ENCODE results near the gene FUCA1. TPM values are rescaled to one million over a fixed set of nuclear protein-coding genes. Genes with fewer than 3 reads are reported as not detected.
A peak's percentile ranks its signal among the peaks of the same experiment; 100 is the strongest.
"Not testable (repeated sequence)": the region's sequence is repeated elsewhere in the genome, so short reads cannot be mapped to it uniquely, and the experiment has no call there.

FUCA1 gene
- polyA plus RNA-seq, 1 donor from 2014 or later = 14.7 TPM

GRCh38 chr1:23904748-23905357 is 36.8 kb upstream of the FUCA1 start:
- Mint-ChIP-seq H3K4me3 (peak overlapping the region; percentile 21 to 90 (median 74)), H3K36me3 (peaks cover 16% of the 10 kb centered on the region), H3K9me3 (no peaks in the 10 kb centered on the region), H3K27ac (peak overlapping the region in 2 of 3 donors; percentile 80 to 89), H3K4me1 (peaks cover 60 to 64% (median 61%) of the 10 kb centered on the region in 3 donors), H3K27me3 (no peaks in the 10 kb centered on the region)

- H3K27me3 Mint-ChIP-seq = no peaks in the 10 kb centered on the region
- H3K4me3 Mint-ChIP-seq = peak overlapping the region; percentile 24 to 81 (median 60)
- H3K9me3 Mint-ChIP-seq = no peaks in the 10 kb centered on the region
- H3K36me3 Mint-ChIP-seq = peaks cover 18% of the 10 kb centered on the region
- peaks cover 58 to 62% (median 59%) of the 10 kb centered on the region in 3 donors for H3K4me1 Mint-ChIP-seq
- peak overlapping the region in 2 of 3 donors; percentile 80 to 85 for H3K27ac Mint-ChIP-seq
Measured at GRCh38 chr1:23903754-23904153, 35.7 kb upstream of the FUCA1 start.

GRCh38 chr1:23902321-23903278 is 34.5 kb upstream of the FUCA1 start:
- H3K36me3 Mint-ChIP-seq = peaks cover 16% of the 10 kb centered on the region
- no peaks in the 10 kb centered on the region for H3K9me3 Mint-ChIP-seq
- peaks cover 54 to 59% (median 57%) of the 10 kb centered on the region in 3 donors for H3K4me1 Mint-ChIP-seq
- H3K4me3 Mint-ChIP-seq = peak overlapping the region in 3 of 4 donors; percentile 33 to 81 (median 44)
- H3K27ac Mint-ChIP-seq = peak overlapping the region in 2 of 3 donors; percentile 80 to 86
- no peaks in the 10 kb centered on the region for H3K27me3 Mint-ChIP-seq

GRCh38 chr1:23900017-23900416 is 31.9 kb upstream of the FUCA1 start:
- Mint-ChIP-seq H3K4me3 (peak overlapping the region in 3 of 4 donors; percentile 41 to 92 (median 68)), H3K36me3 (peaks cover 15% of the 10 kb centered on the region), H3K27ac (peak overlapping the region; percentile 89 to 96 (median 92)), H3K4me1 (peaks cover 57 to 67% (median 57%) of the 10 kb centered on the region in 3 donors)
- not testable (repeated sequence) for H3K27me3 Mint-ChIP-seq, H3K9me3 Mint-ChIP-seq

- H3K9me3 Mint-ChIP-seq = no peaks in the 10 kb centered on the region
Measured at GRCh38 chr1:23899070-23899469, 31.0 kb upstream of the FUCA1 start.

GRCh38 chr1:23897083-23897482 is 29.0 kb upstream of the FUCA1 start:
- Mint-ChIP-seq H3K27me3 (no peaks in the 10 kb centered on the region), H3K27ac (peak overlapping the region in 2 of 3 donors; percentile 88 to 91), H3K9me3 (no peaks in the 10 kb centered on the region), H3K4me3 (peak overlapping the region in 2 of 4 donors; percentile 43 to 61), H3K4me1 (peaks cover 46 to 64% (median 59%) of the 10 kb centered on the region in 3 donors), H3K36me3 (peaks cover 15% of the 10 kb centered on the region)

More at GRCh38 chr1:23899070-23899469, 31.0 kb upstream of the FUCA1 start:
- peak overlapping the region; percentile 92 to 96 (median 92) for H3K27ac Mint-ChIP-seq
- H3K36me3 Mint-ChIP-seq = peaks cover 15% of the 10 kb centered on the region
- peaks cover 52 to 63% (median 53%) of the 10 kb centered on the region in 3 donors for H3K4me1 Mint-ChIP-seq
- no peaks in the 10 kb centered on the region for H3K27me3 Mint-ChIP-seq
- peak overlapping the region in 2 of 4 donors; percentile 63 to 70 for H3K4me3 Mint-ChIP-seq

GRCh38 chr1:23896491-23896890 is 28.4 kb upstream of the FUCA1 start:
- H3K36me3 Mint-ChIP-seq = peaks cover 17% of the 10 kb centered on the region
- H3K4me1 Mint-ChIP-seq = peaks cover 50 to 64% (median 62%) of the 10 kb centered on the region in 3 donors
- peak overlapping the region; percentile 18 to 93 (median 33) for H3K27ac Mint-ChIP-seq
- H3K9me3 Mint-ChIP-seq = no peaks in the 10 kb centered on the region
- peak overlapping the region in 3 of 4 donors; percentile 0 to 87 (median 7) for H3K4me3 Mint-ChIP-seq
- no peaks in the 10 kb centered on the region for H3K27me3 Mint-ChIP-seq

- no peaks in the 10 kb centered on the region for H3K9me3 Mint-ChIP-seq
- peak overlapping the region in 3 of 4 donors; percentile 0 to 87 (median 28) for H3K4me3 Mint-ChIP-seq
- peak overlapping the region; percentile 18 to 93 (median 33) for H3K27ac Mint-ChIP-seq
- H3K4me1 Mint-ChIP-seq = peaks cover 48 to 61% (median 58%) of the 10 kb centered on the region in 3 donors
- peaks cover 15% of the 10 kb centered on the region for H3K36me3 Mint-ChIP-seq
- H3K27me3 Mint-ChIP-seq = no peaks in the 10 kb centered on the region
Measured at GRCh38 chr1:23895993-23896392, 27.9 kb upstream of the FUCA1 start.

GRCh38 chr1:23895082-23895481 is 27.0 kb upstream of the FUCA1 start:
- peaks cover 39 to 58% (median 51%) of the 10 kb centered on the region in 3 donors for H3K4me1 Mint-ChIP-seq
- H3K27me3 Mint-ChIP-seq = no peaks in the 10 kb centered on the region
- peaks cover 13% of the 10 kb centered on the region for H3K36me3 Mint-ChIP-seq
- H3K9me3 Mint-ChIP-seq = no peaks in the 10 kb centered on the region
- peak overlapping the region; percentile 16 to 77 (median 36) for H3K4me3 Mint-ChIP-seq
- peak overlapping the region in 2 of 3 donors; percentile 18 to 86 for H3K27ac Mint-ChIP-seq

- H3K4me1 Mint-ChIP-seq = peaks cover 36 to 52% (median 40%) of the 10 kb centered on the region in 3 donors
- H3K27ac Mint-ChIP-seq = peak overlapping the region; percentile 90 to 98 (median 91)
- H3K9me3 Mint-ChIP-seq = no peaks in the 10 kb centered on the region
- peak overlapping the region; percentile 61 to 92 (median 86) for H3K4me3 Mint-ChIP-seq
- H3K27me3 Mint-ChIP-seq = no peaks in the 10 kb centered on the region
- peaks cover 3% of the 10 kb centered on the region for H3K36me3 Mint-ChIP-seq
Measured at GRCh38 chr1:23889074-23889473, 21.0 kb upstream of the FUCA1 start.

GRCh38 chr1:23885222-23885621 is 17.1 kb upstream of the FUCA1 start:
- peak overlapping the region in 1 of 4 donors; percentile 12 for H3K4me3 Mint-ChIP-seq
- H3K27me3 Mint-ChIP-seq = no peaks in the 10 kb centered on the region
- peak overlapping the region in 2 of 3 donors; percentile 67 to 69 for H3K27ac Mint-ChIP-seq
- H3K4me1 Mint-ChIP-seq = peaks cover 23 to 40% (median 30%) of the 10 kb centered on the region in 3 donors
- no peaks in the 10 kb centered on the region for H3K36me3 Mint-ChIP-seq
- no peaks in the 10 kb centered on the region for H3K9me3 Mint-ChIP-seq

GRCh38 chr1:23882746-23883145 is 14.7 kb upstream of the FUCA1 start:
- H3K4me1 Mint-ChIP-seq = peaks cover 7 to 22% (median 11%) of the 10 kb centered on the region in 3 donors
- H3K4me3 Mint-ChIP-seq = no peak overlapping the region
- H3K27ac Mint-ChIP-seq = peak overlapping the region in 1 of 3 donors; percentile 38
- peaks cover 5 to 10% (median 6%) of the 10 kb centered on the region in 3 donors for H3K9me3 Mint-ChIP-seq
- no peaks in the 10 kb centered on the region for H3K27me3 Mint-ChIP-seq
- peaks cover 13% of the 10 kb centered on the region for H3K36me3 Mint-ChIP-seq

GRCh38 chr1:23879809-23880208 is 11.7 kb upstream of the FUCA1 start:
- Mint-ChIP-seq H3K9me3 (peaks cover 5 to 10% (median 7%) of the 10 kb centered on the region in 3 donors), H3K27me3 (no peaks in the 10 kb centered on the region), H3K27ac (no peak overlapping the region), H3K4me1 (peaks cover 0 to 12% (median 7%) of the 10 kb centered on the region in 3 donors), H3K4me3 (no peak overlapping the region), H3K36me3 (peaks cover 16% of the 10 kb centered on the region)

GRCh38 chr1:23878668-23879067 is 10.6 kb upstream of the FUCA1 start:
- peaks cover 0 to 12% (median 7%) of the 10 kb centered on the region in 3 donors for H3K4me1 Mint-ChIP-seq
- H3K36me3 Mint-ChIP-seq = peaks cover 18% of the 10 kb centered on the region
- no peaks in the 10 kb centered on the region for H3K27me3 Mint-ChIP-seq
- H3K4me3 Mint-ChIP-seq = no peak overlapping the region
- H3K27ac Mint-ChIP-seq = peak overlapping the region in 1 of 3 donors; percentile 2
- peaks cover 5 to 10% (median 7%) of the 10 kb centered on the region in 3 donors for H3K9me3 Mint-ChIP-seq

Measured in IgD-negative memory B cell (primary cell).